GM19240 (cell line): ENCODE measurements around the gene ZNF407.

ENCODE experiments used
- DNase-seq: peaks from one replicate; pipeline ENCODE4 v3.0.0; 2011; ENCODE audit warnings: low spot score; ENCODE audit not compliant: insufficient read length

Gene ZNF407

GRCh38 chr18:74778191-74778847, 180.6 kb downstream of the ZNF407 start:
- DNase-seq: no peak

DNA sequence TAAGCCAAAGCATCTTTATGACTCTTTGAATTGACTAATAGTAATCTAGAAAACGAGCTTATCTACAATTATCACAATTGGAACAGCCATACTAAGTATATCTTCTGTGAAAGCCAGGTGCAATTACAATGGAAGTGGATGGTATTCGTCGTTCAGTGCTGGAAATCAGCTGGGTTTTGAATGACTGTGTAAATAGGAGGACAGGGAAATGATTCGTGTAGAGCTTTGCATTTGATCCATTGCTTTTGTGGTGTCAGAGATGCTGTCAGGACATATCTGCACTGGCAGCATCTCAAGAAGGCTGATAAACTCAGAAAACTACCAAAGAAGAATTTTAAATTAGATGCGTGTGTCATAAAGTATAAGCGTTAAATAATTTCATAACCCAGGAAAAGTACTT, 187.1 kb downstream of the ZNF407 start:
- DNase-seq: no peak

DNA sequence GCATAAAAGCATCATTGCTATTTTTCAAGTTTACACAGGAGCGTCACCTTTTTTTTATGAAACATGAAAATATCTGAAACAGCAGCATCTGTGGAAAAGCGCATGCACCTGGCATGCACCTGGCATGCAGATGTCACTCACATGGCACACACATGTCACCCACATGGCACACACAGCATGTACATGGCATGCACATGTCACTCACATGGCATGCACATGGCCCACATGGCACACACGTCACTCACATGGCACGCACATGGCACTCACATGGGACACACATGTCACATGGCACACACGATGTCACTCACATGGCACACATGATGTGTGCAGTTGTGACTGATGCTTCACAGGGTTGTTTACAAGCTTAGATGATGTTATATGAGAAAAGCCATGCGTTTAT, 188.0 kb downstream of the ZNF407 start:
- DNase-seq: no peak

GRCh38 chr18:74788657-74789056, 191.0 kb downstream of the ZNF407 start:
- no peak for DNase-seq

GRCh38 chr18:74789078-74789477, 191.4 kb downstream of the ZNF407 start:
- DNase-seq: no peak

DNA sequence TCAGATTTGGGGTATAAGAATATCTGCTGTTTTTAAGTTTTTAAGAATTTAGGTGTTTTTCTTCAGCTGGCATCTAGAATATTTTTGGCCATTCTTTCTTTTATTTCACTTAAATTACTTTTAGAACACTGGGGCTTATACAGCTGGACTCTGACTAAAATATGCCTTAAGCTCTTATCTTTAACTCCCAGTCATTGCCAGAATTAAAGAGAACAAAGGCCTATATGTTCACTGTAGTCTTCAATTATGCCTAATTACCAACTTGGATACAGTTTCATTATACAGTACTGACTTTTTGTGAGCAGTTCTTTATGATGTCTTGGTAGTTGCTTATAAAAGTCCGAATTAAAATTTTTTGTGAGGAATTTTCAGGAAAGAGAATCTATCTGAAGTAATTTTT, 192.8 kb downstream of the ZNF407 start:
- no peak for DNase-seq

DNA sequence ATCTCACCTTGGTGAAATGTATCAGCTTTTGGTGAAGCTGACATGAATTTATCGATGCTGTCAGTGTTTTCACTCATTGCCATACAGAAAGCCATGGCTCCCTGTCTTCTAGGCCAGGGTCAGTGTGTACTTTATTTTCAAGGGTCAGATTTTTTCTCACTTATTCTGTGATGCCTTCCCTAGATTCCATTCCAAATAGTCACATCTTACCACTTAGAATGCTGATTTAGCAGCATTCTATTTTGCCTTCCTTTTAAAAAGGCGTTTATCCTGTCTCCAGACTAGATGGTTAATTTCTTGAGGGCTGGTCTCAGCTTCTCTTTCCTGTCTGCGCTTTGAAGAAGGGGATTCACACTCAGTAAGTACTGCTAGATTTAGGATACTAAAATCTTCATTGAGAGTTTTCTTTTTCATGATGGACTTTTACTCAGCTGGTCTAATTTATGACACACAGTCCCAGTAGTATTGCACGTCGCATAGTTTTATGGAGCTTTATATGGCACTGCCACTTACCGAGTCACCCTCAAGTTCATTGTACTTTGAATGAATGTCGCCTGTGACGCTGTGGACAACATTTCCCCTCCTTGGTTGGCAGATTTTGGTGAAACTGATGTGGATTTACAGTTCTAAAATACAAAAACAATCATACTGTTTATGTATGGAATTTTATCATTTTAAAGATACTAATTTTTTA, 194.0 kb downstream of the ZNF407 start:
- DNase-seq: no peak

- DNase-seq: no peak
Observed at GRCh38 chr18:74793746-74794145, 196.1 kb downstream of the ZNF407 start.

DNA sequence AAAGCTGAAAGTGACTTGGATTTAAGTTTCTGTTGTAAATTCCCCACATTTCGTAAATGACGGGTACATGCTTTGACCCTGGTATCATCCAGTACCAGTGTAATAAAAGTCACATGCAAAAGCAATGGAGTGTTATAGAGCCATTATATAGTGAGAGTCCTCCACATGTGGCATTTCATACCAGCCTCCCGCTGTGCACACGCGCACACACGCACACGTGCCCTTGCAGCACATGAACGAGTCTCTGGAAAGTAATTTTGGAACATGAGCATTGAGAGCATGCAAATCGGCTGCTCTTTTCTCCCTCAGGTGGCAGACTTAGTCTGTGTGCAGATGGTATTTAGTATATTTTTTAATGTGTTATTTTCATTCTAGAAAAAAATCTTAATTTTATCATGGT, 198.1 kb downstream of the ZNF407 start:
- DNase-seq: no peak

GRCh38 chr18:74796211-74796610, 198.5 kb downstream of the ZNF407 start:
- no peak for DNase-seq

DNA sequence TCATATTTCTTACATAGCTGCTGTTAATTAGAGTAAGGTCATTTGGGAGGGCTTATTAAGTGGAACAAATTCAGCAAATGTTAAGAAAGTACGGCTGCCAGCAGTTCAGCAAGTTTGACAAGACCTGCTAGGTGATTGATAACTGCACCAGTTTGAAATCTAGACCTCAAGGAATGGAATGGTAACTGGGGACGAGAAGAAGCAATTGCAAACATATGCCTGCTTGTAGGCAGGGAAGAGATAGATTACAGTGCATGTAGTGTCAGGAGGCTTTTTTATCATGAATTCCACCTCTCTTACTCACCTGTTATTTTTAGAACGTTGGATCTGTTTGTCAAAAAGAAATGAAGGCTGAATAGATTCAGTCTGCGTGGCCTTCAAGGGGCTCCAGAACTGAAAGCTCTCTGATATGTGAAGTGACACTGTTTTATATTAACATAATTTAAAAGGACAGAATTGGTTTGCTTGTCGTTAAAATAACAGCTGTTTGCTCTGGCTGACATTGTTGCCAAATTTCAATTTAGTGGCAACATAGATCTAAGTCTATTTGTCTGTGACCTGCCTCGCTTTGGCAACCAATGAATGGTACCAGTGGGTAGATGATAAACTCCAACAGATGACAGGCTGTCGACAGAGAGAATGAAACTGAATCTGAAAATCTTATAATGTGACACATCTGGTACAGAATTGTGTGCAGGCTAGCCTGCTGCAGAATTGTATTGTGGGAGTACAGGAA, 199.3 kb downstream of the ZNF407 start:
- DNase-seq: peak; percentile 14

DNA sequence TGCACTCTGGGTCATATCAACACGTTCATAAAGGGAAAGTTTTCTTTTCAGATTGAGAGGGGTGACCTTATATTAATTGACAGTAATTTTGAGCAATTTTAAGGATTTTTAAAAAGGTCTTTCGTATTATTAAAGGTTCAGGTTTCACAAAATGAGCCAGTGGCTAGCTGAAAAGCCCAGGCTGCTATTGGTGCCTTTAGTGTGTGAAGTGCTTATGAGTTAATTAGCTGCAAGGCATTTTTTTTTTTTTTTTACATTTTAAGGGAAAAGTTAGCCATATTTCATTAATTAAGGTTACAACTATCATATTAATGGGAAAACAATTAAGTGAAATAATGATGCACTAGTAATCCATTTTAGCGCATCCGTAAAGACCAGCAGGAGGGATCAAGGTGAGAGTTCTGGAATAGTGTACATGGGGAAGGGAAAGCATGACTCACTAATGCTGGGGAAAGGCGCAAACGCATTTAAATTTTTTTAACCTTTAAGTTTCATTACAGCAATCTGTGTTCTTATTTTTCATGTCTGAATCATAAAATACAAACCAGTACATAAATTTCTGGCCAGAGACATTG, 200.0 kb downstream of the ZNF407 start:
- no peak for DNase-seq

- DNase-seq: no peak
Observed at GRCh38 chr18:74799542-74799941, 201.9 kb downstream of the ZNF407 start.

DNA sequence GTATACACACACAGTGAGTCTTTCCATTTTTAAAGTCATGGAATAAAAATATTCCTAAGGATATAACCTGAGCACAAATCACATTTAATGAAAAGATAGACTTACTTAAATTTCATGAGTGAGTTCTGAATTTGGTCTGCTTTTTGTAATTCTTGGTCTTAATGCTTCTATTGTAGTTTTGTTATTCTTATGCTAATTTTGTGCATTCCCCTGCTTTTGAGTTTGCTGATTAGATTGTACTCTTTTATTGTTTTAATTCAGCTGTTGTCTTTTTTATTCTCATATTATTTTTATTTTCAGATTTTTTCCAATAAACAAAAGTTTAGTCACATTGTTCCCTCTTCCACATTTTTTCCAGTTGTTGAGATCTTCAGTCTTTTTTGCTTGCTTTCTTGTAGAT, 202.4 kb downstream of the ZNF407 start:
- no peak for DNase-seq

- DNase-seq: no peak
Observed at GRCh38 chr18:74803117-74803516, 205.4 kb downstream of the ZNF407 start.

DNA sequence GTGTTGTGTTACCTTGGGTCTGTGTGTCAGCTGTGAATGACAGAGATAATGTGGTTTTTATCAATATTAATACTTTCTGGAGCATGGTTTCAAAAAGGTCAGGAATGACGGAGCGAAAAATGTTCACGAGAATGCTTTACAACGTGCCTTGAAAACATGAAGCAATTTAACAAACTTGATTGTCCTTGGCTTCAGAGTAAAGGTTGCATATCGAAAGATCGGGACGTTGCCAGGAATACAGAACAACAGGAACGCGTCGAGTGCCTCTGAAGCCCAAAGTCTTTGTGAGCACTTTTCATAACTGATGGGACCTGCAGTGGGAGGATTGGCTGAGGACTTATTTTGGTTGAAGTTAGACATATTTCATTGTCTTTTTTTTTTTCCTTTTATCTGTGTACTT, 206.1 kb downstream of the ZNF407 start:
- no peak for DNase-seq

GRCh38 chr18:74804677-74805076, 207.0 kb downstream of the ZNF407 start:
- no peak for DNase-seq

DNA sequence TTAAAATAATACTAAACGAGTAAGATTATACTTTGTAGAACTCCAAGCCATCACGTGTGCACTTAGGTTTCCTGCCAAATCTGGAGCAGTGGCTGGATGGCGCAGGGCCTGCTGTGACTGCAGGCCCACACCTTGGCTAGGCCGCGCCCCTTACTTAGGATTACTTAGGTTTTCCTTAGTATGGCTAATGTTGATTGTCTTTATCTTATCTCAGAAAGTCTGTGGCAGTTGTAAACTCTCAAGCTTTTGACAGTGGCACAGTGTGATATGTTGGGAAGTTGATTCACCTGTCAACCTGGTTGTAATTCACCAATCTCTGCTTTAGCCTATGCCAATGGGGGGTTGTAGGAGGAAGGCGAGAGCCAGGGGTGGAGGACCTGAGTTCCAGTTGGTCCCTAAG, 208.4 kb downstream of the ZNF407 start:
- DNase-seq: no peak

- peak; percentile 21 for DNase-seq
Observed at GRCh38 chr18:74806700-74807416, 209.2 kb downstream of the ZNF407 start.

GRCh38 chr18:74817576-74817975, 219.9 kb downstream of the ZNF407 start:
- DNase-seq: no peak

GRCh38 chr18:74818516-74819175, 221.0 kb downstream of the ZNF407 start:
- DNase-seq: no peak
